IPS DF 19.7 (cell line): ENCODE results near the gene AMOTL2.

Experiments used
- DNase-seq: peaks from one replicate; pipeline ENCODE4 v3.0.0-alpha.2; 2013; ENCODE audit warnings: low read depth, low spot score

AMOTL2 gene

GRCh38 chr3:134334231-134334900 lies 39.9 kb downstream of the AMOTL2 start:
- DNase-seq: no peak

- DNase-seq: no peak
Measured at GRCh38 chr3:134333522-134334181, 40.6 kb downstream of the AMOTL2 start.

GRCh38 chr3:134332344-134332743 lies 41.9 kb downstream of the AMOTL2 start:
- DNase-seq: no peak

GRCh38 chr3:134331811-134332199 lies 42.4 kb downstream of the AMOTL2 start:
- DNase-seq: no peak

- no peak for DNase-seq
Measured at GRCh38 chr3:134330883-134331810, 43.1 kb downstream of the AMOTL2 start.

- DNase-seq: no peak
Measured at GRCh38 chr3:134328846-134329245, 45.4 kb downstream of the AMOTL2 start.

GRCh38 chr3:134328147-134328591 lies 46.1 kb downstream of the AMOTL2 start:
- DNase-seq: no peak

GRCh38 chr3:134327594-134327975 lies 46.7 kb downstream of the AMOTL2 start:
- DNase-seq: no peak

- DNase-seq: peak; percentile 90
Measured at GRCh38 chr3:134326760-134327593, 47.3 kb downstream of the AMOTL2 start.

- DNase-seq: no peak
Measured at GRCh38 chr3:134326126-134326525, 48.1 kb downstream of the AMOTL2 start.

- no peak for DNase-seq
Measured at GRCh38 chr3:134325706-134326105, 48.5 kb downstream of the AMOTL2 start.

- DNase-seq: no peak
Measured at GRCh38 chr3:134325061-134325705, 49.1 kb downstream of the AMOTL2 start.

GRCh38 chr3:134323966-134324962 lies 50.0 kb downstream of the AMOTL2 start:
- no peak for DNase-seq

- no peak for DNase-seq
Measured at GRCh38 chr3:134322286-134322685, 52.0 kb downstream of the AMOTL2 start.

- DNase-seq: no peak
Measured at GRCh38 chr3:134320749-134321148, 53.5 kb downstream of the AMOTL2 start.

- no peak for DNase-seq
Measured at GRCh38 chr3:134319931-134320330, 54.3 kb downstream of the AMOTL2 start.

GRCh38 chr3:134318166-134318565 lies 56.1 kb downstream of the AMOTL2 start:
- no peak for DNase-seq

GRCh38 chr3:134317106-134317947 lies 56.9 kb downstream of the AMOTL2 start:
- DNase-seq: no peak
